PC-9 (cell line): ENCODE measurements around the gene PDE1C. TPM values are rescaled to one million over a fixed set of nuclear protein-coding genes. Genes with fewer than 3 reads are reported as not detected.

ENCODE experiments used
- BruUV-seq: library from RNA; stranded (reverse); fragments of 400-500 nt; replicated peaks from 2 replicates; lab custom pipeline; 2021; lab: Mats Ljungman, UMichigan
- CTCF ChIA-PET: fragments of 300-600 bp; sonication (Branson Sonifier 250); formaldehyde crosslinking; loops from one replicate; lab custom pipeline; 2022; ENCODE audit warnings: antibody characterized with exemption; lab: Charles Lee
- POLR2A ChIA-PET: fragments of 300-600 bp; sonication (Branson Sonifier 250); formaldehyde crosslinking; loops from one replicate; lab custom pipeline; 2022; ENCODE audit warnings: antibody characterized with exemption; ENCODE audit not compliant: unreplicated experiment; lab: Charles Lee
- DNase-seq, 2 experiments: peaks; one replicate each; pipeline versions ENCODE4 v3.0.0 to v3.0.0-alpha.2; 2015 to 2022; ENCODE audit warnings: mixed read lengths in 1 of 2
- H2AFZ ChIP-seq: fragments of 200-600 bp; sonication (generic); 2 replicates; pipeline ENCODE4 v1.8.1; 2017; ENCODE audit warnings: antibody characterized with exemption
- H3F3A ChIP-seq: fragments of 200-600 bp; sonication (generic); 2 replicates; pipeline ENCODE4 v1.8.1; 2017; ENCODE audit warnings: antibody characterized with exemption, mild to moderate bottlenecking, low read depth; ENCODE audit not compliant: insufficient read depth
- H3K27ac ChIP-seq: fragments of 200-600 bp; sonication (generic); 2 replicates; pipeline ENCODE4 v1.6.1; 2016; ENCODE audit warnings: mixed run types
- H3K27me3 ChIP-seq: fragments of 200-600 bp; sonication (generic); 2 replicates; pipeline ENCODE4 v1.6.1; 2016; ENCODE audit warnings: low read depth, mixed run types; ENCODE audit not compliant: insufficient read depth
- H3K36me3 ChIP-seq: fragments of 200-600 bp; sonication (generic); 2 replicates; pipeline ENCODE4 v1.6.1; 2016; ENCODE audit warnings: low read depth, mixed run types
- H3K4me1 ChIP-seq: fragments of 200-600 bp; sonication (generic); replicated peaks from 2 replicates; pipeline ENCODE4 v1.6.1; 2016; ENCODE audit warnings: mixed run types; ENCODE audit not compliant: insufficient read depth
- H3K4me2 ChIP-seq: fragments of 200-600 bp; sonication (generic); 2 replicates; pipeline ENCODE4 v1.6.1; 2017; ENCODE audit warnings: mixed run types
- H3K4me3 ChIP-seq: fragments of 200-600 bp; sonication (generic); 2 replicates; pipeline ENCODE4 v1.6.1; 2016; ENCODE audit warnings: mixed run types
- H3K79me2 ChIP-seq: fragments of 200-600 bp; sonication (generic); 2 replicates; pipeline ENCODE4 v1.6.1; 2017; ENCODE audit warnings: low read depth, mixed run types
- H3K9me2 ChIP-seq: fragments of 200-600 bp; sonication (generic); 2 replicates; pipeline ENCODE4 v1.8.1; 2017; ENCODE audit warnings: mild to moderate bottlenecking; ENCODE audit not compliant: insufficient read depth
- H3K9me3 ChIP-seq: fragments of 200-600 bp; sonication (generic); 2 replicates; pipeline ENCODE4 v1.8.1; 2016; ENCODE audit warnings: low read depth; ENCODE audit not compliant: insufficient read depth
- H4K20me1 ChIP-seq: fragments of 200-600 bp; sonication (generic); 2 replicates; pipeline ENCODE4 v1.8.1; 2017; ENCODE audit not compliant: insufficient read depth
- EZH2 ChIP-seq: fragments of 200-600 bp; sonication (generic); IDR thresholded peaks from 2 replicates; pipeline ENCODE4 v1.8.0; 2017; ENCODE audit warnings: antibody characterized with exemption, low read depth
- intact Hi-C: fragments of 100-400 bp; cut with micrococcal nuclease; formaldehyde crosslinking; loops from one replicate; pipeline ENCODE4 v1.10.0; 2022; ENCODE audit not compliant: unreplicated experiment
- total RNA-seq: library from RNA; stranded (reverse); gene quantifications from 2 replicates; pipeline ENCODE4 v1.2.3, GENCODE V29; 2021
- TF ChIP-seq, protein P1 (sequence below): fragments of 200-600 bp; sonication (generic); conservative IDR thresholded peaks from 2 replicates; pipeline ENCODE4 v1.6.1; 2017; ENCODE audit warnings: mixed run types, antibody characterized with exemption, mild to moderate bottlenecking, moderate library complexity

The PDE1C gene
- total RNA-seq, 1 experiment from 2014 or later, result 1.7 TPM

DNA sequence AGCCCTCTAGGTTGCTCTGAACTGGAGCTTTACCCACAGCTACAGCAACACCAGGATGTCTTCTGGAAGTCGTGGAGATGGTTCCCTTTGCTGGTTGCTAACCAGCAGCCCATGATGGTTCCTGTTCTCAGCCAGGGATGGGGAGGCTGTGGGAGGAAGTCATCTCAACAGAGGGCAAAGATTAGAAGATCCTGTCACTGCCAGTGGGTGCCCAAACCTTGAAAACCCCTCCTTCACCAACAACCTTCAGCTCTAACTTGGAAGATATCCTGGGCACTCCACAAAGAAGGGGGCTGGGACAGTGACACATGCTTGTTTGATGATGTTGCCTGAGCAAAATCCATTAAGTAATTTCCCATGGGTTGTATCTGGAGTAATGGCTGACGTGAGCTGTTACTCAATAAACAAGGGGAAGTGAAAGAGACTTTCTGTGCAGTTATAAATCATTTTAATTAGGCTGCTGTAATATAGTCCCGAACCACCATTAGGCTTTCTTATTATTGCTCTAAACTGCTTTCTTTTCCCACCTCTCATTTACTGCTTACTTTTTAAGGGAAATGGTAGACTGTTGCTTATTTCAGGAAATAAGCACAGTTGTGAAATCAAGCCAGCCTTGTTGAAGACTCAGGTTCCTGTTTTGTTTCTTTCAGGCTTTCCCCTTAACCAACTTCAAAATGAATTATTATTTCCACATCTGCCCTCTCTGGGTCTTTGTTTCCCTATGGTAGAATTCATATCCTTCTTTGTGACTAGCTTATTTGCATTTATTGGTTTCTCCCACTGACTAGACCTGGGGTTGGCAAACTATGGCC is 258.4 kb downstream of the PDE1C start:
- Histone ChIP-seq H3K4me3 (no peak overlapping the region), H3K9me2 (no peaks in the 10 kb centered on the region), H4K20me1 (no peaks in the 10 kb centered on the region), H3K9me3 (no peaks in the 10 kb centered on the region), H3K4me2 (no peak overlapping the region), H3K27me3 (0 out of 2 replicates have a peak, but pooled peaks cover 3% of the 10 kb centered on the region), H3K4me1 (no peaks in the 10 kb centered on the region), H3K27ac (no peak overlapping the region), H2AFZ (no peak overlapping the region), H3F3A (no peaks in the 10 kb centered on the region), H3K36me3 (no peaks in the 10 kb centered on the region), H3K79me2 (no peaks in the 10 kb centered on the region)
- no peak for DNase-seq
- no peak for TF ChIP-seq EZH2
- TF ChIP-seq, protein P1, sequence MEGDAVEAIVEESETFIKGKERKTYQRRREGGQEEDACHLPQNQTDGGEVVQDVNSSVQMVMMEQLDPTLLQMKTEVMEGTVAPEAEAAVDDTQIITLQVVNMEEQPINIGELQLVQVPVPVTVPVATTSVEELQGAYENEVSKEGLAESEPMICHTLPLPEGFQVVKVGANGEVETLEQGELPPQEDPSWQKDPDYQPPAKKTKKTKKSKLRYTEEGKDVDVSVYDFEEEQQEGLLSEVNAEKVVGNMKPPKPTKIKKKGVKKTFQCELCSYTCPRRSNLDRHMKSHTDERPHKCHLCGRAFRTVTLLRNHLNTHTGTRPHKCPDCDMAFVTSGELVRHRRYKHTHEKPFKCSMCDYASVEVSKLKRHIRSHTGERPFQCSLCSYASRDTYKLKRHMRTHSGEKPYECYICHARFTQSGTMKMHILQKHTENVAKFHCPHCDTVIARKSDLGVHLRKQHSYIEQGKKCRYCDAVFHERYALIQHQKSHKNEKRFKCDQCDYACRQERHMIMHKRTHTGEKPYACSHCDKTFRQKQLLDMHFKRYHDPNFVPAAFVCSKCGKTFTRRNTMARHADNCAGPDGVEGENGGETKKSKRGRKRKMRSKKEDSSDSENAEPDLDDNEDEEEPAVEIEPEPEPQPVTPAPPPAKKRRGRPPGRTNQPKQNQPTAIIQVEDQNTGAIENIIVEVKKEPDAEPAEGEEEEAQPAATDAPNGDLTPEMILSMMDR, result no peak
- intact Hi-C loops, result no loop called here
- POLR2A ChIA-PET, result no interaction called here
- CTCF ChIA-PET, result no interaction called here
- BruUV-seq, result no TSS peak

DNA sequence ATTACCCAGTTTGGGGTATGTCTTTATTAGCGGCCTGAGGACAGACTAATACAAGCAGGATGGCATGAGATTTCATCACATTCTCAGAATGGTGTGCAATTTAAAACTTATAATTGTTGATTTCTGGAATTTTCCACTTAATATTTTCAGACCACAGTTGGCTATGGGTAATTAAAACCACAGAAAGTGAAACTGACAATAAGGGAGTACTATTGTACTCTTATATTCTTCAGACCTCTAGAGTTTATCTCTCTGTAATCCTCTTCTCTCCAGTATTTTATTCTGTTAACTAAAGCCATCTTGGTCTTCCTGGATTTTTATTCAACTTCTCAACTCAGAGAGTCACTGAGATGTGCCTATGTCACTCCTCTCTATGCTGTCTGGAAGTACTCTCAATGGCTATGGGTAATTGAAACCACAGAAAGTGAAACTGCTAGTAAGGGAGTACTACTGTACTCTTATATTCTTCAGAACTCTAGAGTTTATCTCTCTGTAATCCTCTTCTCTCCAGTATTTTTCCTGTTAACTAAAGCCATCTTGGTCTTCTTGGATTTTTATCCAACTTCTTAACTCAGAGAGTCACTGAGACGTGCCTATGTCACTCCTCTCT is 264.9 kb downstream of the PDE1C start:
- POLR2A ChIA-PET, result no interaction called here
- Histone ChIP-seq H3K36me3 (no peaks in the 10 kb centered on the region), H2AFZ (no peak overlapping the region), H3K9me3 (no peaks in the 10 kb centered on the region), H3K27ac (no peak overlapping the region), H3K4me2 (no peak overlapping the region), H3K27me3 (no peaks in the 10 kb centered on the region), H3F3A (no peaks in the 10 kb centered on the region), H4K20me1 (no peaks in the 10 kb centered on the region), H3K79me2 (no peaks in the 10 kb centered on the region), H3K9me2 (no peaks in the 10 kb centered on the region), H3K4me3 (no peak overlapping the region), H3K4me1 (no peaks in the 10 kb centered on the region)
- DNase-seq, result no peak
- intact Hi-C loops, result no loop called here
- BruUV-seq, result no TSS peak
- TF ChIP-seq, protein P1, result no peak
- no peak for TF ChIP-seq EZH2
- CTCF ChIA-PET, result no interaction called here

GRCh38 chr7:31796375-31796774 is 273.8 kb downstream of the PDE1C start:
- CTCF ChIA-PET, result no interaction called here
- no peaks in the 10 kb centered on the region for H3K27me3 ChIP-seq
- no peak overlapping the region for H3K4me2 ChIP-seq
- H3K36me3 ChIP-seq, result no peaks in the 10 kb centered on the region
- BruUV-seq, result no TSS peak
- H3K4me3 ChIP-seq, result no peak overlapping the region
- intact Hi-C loops, result no loop called here
- POLR2A ChIA-PET, result no interaction called here
- H4K20me1 ChIP-seq, result no peaks in the 10 kb centered on the region
- no peaks in the 10 kb centered on the region for H3K4me1 ChIP-seq
- H3K9me3 ChIP-seq, result no peaks in the 10 kb centered on the region
- 0 out of 2 replicates have a peak, but pooled peaks cover 7% of the 10 kb centered on the region for H3K9me2 ChIP-seq
- H3K79me2 ChIP-seq, result no peaks in the 10 kb centered on the region
- TF ChIP-seq EZH2, result no peak
- TF ChIP-seq, protein P1, result no peak
- no peak for DNase-seq
- H2AFZ ChIP-seq, result no peak overlapping the region
- no peak overlapping the region for H3K27ac ChIP-seq
- no peaks in the 10 kb centered on the region for H3F3A ChIP-seq
